ELF-1 (cell line): ENCODE data around the gene ERBB2.

Experiments used
- DNase-seq: peaks from one replicate; pipeline ENCODE4 v3.0.0-alpha.2; 2016; ENCODE audit warnings: low read depth, low spot score

ERBB2 gene

DNA sequence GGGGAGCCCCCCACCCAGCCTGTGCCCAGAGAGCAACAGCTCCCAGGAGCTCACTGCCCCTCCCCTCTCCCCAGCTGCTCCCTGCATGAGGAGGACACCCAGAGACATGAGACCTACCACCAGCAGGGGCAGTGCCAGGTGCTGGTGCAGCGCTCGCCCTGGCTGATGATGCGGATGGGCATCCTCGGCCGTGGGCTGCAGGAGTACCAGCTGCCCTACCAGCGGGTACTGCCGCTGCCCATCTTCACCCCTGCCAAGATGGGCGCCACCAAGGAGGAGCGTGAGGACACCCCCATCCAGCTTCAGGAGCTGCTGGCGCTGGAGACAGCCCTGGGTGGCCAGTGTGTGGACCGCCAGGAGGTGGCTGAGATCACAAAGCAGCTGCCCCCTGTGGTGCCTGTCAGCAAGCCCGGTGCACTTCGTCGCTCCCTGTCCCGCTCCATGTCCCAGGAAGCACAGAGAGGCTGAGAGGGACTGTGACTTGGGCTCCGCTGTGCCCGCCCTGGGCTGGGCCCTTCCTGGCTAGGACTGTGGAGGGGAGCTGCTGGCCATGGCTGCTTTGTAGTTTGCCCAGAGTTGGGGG, 34.1 kb upstream of the ERBB2 start:
- no peak for DNase-seq

DNA sequence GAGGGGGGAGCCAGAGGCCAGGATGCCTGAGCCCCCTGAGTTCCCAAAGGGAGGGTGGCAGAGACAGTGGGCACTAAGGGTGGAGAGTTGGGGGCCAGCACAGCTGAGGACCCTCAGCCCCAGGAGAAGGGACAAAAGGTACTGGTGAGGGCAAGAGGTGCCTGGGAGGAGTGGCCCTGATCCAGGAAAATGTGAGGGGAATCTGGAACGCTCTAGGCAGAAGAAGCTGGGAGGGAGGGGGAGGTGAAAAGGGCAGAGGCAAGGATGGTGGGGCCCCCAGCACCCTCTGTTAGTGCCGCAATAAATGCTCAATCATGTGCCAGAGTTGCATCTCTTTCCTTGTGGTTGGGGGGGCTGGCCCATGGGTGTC, 33.6 kb upstream of the ERBB2 start:
- DNase-seq = no peak

DNA sequence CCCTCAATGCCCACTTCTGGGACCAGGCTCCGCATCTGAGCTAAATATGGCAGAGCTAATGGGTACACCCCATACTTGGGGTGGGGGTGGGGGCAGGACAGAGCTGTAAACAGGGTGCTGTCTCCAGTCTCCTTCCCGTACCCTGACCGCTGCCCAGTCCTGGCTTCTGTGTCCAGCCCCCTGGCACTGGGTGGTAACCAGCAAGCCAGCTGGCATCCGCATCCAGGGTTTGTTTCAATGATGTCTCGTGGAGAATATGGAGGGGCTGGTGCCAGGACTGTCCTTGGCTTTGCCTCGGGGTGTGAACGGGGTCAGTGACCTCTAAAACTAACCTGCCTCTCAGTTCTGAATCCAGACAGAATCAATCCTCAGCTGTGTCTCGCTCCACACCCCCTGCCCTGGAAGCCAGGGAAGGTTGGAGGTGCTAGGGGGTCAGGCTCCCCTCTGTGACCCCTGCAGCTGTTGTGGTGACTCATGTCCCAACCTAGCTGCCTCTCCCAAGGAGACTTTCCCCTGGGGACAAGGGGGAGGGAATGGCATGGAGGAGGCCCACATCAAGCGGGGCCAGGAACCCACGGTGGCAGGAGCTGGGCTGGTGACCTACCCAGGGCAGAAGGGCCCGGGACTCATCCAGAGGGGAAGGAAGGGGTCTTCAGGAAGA, 33.1 kb upstream of the ERBB2 start:
- no peak for DNase-seq

DNA sequence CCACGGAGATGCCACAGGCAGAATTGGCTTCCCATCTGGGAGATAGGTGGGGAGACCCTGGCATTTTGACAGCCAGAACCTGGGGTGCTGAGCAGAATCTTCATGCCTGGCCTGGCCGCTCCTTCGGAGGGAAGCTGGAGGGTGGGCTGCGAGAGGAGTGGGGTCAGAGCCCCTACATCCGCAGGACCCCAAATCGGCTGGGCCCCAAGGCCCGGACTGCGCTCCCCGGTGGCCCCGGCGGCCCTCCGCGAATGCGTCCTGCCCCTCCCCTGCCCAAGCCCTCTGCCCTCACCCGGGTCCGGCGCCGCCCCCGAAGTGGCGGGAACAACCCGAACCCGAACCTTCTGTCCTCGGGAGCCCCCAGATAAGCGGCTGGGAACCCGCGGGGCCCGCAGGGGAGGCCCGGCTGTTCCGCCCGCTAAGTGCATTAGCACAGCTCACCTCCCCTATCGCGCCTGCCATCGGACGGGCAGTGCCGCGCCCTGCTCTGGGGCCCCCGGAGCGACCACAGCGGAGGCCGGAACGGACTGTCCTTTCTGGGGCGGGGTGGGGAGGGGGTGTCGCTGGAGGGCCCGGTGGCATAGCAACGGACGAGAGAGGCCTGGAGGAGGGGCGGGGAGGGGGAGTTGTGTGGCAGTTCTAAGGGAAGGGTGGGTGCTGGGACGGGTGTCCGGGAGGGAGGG, 32.5 kb upstream of the ERBB2 start:
- no peak for DNase-seq

DNA sequence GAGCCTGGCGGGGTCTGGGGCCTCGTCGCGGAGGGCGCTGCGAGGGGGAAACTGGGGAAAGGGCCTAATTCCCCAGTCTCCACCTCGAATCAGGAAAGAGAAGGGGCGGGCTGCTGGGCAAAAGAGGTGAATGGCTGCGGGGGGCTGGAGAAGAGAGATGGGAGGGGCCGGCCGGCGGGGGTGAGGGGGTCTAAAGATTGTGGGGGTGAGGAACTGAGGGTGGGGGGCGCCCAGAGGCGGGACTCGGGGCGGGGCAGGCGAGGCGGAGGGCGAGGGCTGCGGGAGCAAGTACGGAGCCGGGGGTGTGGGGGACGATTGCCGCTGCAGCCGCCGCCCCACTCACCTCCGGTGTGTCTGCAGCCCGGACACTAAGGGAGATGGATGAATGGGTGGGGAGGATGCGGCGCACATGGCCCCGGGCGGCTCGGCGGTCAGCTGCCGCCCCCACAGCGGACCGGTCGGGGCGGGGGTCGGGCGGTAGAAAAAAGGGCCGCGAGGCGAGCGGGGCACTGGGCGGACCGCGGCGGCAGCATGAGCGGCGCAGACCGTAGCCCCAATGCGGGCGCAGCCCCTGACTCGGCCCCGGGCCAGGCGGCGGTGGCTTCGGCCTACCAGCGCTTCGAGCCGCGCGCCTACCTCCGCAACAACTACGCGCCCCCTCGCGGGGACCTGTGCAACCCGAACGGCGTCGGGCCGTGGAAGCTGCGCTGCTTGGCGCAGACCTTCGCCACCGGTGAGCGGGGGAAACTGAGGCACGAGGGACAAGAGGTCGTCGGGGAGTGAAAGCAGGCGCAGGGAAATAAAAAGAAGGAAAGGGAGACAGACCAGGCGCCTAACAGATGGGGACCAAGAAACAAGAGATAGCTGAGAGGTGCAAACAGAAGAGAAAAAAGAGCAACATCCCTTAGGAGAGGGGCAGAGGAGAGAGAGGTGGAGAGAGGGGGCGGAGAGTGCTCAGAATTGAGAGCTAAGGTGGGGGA, 31.6 kb upstream of the ERBB2 start, which contains the start of gene PNMT:
Gene PNMT (plus strand): TSS at position 509 of the 980 bp plus-strand sequence. CDS start 23 bp downstream, at position 532.
- peak; percentile 79 for DNase-seq

DNA sequence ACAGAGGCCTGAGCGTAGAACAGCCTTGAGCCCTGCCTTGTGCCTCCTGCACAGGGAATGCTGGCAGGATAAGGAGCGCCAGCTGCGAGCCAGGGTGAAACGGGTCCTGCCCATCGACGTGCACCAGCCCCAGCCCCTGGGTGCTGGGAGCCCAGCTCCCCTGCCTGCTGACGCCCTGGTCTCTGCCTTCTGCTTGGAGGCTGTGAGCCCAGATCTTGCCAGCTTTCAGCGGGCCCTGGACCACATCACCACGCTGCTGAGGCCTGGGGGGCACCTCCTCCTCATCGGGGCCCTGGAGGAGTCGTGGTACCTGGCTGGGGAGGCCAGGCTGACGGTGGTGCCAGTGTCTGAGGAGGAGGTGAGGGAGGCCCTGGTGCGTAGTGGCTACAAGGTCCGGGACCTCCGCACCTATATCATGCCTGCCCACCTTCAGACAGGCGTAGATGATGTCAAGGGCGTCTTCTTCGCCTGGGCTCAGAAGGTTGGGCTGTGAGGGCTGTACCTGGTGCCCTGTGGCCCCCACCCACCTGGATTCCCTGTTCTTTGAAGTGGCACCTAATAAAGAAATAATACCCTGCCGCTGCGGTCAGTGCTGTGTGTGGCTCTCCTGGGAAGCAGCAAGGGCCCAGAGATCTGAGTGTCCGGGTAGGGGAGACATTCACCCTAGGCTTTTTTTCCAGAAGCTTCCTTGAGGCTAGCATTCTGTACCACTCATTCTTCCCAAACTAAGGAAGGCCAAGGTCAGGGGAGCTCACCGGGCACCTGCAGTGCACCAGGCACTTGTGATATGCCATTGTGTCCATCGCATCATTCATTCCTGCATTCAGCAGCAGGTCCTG, 29.7 kb upstream of the ERBB2 start:
- DNase-seq = no peak

DNA sequence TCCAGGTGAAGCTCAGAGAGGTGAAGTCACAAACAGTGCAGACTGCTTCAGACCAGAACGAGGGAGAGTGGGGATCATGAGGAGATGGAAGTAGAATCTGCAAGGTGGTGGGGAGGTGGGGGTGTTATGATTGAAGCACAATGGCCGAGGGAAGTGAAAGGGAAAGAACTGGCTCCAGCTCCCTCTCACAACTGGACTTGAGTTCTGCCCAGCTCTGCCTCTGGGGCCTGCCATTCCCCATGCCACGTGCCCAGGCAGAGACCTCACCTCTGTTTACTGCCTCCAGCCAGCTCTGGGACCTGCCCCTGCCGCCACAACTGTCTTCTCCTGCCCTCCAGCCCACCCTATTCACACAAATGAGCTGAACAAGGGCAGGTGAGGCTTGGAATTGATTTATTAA, 29.1 kb upstream of the ERBB2 start:
- DNase-seq = no peak

DNA sequence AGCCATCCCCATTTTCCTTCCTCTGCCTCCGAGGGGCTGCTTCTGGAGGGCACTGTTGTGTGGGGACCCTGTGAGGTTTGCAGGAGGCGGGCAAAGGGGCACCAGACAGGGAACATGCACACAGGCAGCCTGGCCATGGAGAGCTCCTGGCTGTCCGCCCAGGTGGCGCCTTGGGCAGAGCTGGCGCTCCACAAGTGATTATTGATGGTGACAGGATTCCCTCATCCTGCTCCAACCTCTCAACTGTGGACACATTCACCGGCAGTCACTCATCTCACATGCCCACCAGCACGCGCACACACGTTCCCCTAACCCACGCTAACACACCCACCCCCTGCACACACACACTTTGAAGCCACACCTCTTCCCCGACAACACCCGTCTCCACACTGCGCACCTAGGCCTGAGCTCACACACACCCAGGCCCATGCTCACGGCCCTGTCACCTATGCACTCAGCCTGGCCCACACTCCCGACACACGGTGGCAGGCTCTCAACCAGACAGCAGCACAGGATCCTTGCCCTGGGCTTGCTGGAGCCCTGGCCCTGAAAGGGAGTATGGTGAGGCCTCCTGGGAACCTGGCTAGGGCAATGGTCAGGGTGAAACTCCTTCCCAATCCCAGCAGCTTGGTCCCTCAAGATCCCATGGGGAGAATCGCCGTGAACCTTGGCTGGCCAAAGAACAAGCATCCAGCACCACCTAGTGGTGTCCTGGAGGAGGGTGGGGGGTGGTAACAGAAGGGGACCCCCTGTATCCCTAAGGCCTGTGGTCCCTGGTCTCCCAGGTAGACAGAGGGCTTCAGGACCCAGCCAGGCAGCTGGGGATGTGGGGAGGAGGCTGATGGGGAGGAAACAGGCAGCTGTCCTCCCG, 28.0 kb upstream of the ERBB2 start:
- DNase-seq = no peak

DNA sequence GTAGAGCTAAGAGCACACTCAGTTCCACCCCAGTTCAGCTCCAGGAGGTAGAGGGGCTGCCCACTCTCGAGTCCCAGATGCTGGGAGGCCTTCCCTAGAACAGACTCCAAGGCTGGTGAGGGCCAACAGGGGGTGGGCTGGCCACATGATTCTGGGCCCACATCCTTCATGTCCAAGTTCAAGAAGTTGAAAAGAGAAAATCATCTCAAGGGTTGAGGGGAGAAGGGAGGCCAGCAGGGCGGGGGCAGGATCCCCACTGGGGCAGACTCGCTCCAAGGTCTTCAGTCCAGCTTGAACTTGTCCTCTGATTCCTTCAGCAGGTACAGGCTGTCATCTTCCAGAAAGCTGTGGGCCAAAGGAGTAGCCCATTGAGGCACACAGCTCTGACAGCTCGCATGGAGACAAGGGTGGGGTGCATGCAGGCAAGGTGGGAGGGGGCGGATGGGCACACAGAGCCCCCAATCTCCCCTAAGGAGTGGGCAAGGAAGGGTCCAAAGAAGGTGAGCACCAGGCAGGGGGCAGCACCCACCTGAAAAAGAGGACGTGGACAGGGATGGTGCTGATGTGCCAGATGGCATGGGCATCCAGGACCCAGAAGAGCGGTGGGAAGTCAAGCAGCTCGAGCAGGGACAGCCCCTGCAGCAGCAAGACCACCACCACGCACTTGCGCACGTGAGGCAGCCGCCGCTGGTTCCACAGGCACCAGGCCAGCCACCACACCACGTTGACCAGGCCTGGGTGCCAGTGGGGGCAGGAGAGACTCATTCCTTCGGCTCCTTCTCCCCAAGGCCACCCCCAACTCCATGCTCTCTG, 27.1 kb upstream of the ERBB2 start:
- no peak for DNase-seq

DNA sequence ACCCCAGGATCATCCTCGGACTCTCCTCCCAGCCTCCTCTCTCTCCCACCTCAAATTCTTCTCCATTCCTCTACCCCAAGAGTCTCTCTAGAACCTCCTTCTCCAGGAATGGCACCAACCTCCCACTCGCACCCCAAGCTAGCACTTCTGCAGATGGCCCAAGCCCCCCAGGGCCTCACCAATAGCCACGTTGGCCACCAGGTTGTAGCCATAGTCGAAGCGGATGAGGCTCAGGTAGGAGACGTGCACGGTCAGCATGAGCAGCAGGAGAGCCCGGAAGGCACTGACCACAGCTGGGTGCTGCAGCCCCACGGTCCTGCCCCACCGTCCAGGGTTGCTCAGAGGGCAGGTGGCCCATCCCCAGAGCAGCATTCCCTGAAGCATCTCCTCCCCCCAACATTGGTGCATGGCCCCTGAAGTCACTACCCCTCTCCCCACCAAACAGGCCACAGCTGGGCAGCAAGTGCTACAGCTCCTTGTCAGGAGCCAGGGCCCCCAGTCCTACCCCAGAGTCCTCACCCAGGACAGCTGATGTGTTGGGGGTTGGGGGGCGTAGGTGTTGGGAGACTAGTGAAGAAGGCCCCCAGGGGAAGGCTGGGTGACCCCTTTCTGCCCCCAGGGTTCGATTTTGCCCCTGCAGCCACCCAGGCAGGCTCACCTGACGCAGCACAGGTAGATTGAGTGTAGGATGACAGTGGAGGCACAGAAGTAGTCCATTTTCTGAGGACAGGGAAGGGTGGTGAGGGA, 26.4 kb upstream of the ERBB2 start:
- DNase-seq = no peak

DNA sequence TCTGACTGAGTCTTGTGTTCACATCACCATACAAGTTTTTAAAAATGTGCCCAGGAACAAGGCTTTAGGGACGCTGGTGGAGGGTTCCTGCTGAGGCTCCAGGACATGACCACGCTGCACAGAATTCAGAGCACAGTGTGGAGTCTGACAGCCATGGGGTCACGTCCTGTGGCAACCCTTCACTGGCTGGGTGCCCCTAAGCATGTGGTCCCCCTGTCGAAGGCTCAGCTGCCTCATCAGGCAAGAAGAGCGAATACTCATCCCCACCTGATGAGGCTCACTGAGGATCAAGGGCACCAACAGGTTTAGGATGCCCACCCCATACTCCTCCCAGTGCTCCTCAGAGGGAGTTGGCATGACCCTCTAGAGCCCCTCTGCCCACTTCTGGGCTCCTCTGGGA, 25.7 kb upstream of the ERBB2 start:
- DNase-seq = no peak

DNA sequence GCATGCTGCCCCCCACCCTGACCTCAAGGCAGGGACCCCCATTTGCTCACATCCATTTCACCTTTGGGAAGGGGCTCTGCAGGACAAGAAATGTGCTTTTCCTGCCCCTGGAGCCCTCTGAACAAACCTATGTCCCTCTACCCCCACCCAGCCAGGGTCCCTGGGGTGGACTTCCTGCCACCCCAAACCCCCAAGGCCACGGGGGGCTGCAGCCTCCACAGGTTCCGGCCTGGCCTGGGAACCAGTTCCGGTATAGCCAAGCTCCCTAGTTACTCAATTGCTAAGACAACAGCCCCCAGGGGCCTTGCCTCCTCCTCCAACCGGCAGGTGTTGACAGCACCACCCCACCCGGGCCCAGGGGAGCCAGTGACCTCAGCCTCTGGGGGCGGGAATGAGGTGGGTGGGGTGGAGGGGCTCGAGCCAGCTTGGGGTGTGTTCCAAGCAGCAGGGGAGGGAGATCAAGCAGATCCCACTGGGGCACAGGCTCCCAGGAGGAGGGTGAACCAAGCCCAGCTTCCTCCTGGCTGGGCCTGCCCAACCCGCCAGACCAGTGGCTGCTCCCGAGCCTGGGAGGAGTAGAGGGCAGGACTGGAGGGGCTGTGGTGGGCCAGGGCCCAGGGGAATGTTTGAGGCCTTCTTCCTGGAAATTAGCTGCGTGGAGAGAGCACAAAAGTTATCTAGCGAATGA, 25.0 kb upstream of the ERBB2 start:
- DNase-seq = peak; percentile 69

DNA sequence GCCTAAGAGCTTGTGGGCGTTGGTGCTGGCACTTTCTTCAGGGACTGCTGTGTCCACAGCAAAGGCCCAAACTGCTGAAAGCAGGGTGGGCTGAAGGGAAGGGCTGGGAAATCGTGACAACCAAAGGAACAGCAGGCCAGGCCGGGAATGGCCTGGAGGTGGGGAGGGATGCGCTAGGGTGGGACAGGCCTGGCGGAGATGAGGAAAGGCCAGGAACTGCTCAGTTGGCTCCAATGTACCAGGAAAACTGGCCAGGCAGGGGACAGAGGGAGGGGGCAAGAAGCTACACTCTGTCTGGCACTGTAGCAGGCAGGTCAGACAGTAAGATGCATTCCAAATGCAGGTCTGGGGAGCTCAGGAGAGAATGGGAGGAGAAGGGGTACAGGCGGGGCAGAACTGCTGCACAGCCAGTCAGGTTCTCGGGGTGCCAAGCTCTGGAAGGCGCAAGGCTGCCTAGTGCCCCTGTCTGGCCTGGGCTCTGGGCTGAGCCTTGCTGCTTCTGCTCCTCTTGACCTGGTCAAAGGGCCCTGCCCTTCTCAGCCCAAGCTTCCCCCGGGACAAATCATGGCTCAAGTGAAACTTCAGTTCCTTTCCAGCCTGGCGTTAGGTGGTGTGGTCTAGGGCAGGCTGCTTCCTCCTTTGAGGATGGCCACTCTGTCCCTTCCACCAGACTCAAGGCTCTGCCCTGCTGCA, 24.3 kb upstream of the ERBB2 start:
- DNase-seq = no peak

DNA sequence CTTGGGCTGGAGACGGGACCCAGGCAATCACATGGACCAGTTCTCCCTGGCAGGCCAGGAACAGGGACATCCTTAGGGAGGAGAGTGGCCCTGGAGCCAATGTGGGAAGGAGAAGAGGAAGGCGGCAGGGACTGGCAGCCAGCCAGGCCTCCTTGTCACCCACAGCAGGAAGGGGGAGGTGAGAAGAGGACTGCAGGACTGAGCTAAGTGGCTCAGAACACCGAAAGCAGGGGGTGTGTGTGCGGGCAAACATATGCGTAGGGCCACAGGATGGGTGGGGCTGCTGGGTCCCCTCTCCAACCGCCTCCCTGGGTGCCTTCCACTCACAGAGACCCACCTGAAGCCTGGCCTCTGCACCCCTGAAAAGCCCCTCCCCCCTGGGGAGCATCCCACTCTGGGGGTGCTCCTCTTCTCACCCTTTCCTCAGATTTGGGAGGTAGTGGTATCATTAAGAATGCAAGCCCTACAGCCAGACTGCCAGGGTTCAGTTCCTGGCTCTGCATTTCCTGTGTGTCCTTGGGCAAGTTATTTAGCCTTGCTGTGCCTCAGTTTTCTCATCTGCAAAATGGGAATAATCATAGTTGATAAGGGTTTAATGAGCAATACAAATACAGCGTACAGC, 23.6 kb upstream of the ERBB2 start:
- DNase-seq = no peak

DNA sequence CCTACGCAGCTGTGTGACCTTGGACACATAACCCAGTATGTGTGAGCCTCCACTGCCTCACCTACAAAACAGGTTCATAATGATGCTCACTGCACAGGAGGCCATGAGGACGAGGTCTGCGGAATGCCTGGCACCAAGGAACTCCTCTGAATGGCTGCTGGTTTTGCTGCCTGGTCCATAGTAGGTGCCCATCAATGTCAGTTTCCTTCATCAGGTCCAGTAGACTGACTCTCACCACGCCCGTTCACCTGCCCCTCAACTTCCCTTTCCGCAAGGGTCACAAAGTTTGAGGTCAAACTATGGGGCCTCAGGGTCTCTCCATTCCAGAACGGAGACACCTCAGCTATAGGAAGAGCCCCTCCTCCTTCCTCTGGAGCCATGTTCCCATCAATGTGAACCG, 22.8 kb upstream of the ERBB2 start:
- DNase-seq = no peak

DNA sequence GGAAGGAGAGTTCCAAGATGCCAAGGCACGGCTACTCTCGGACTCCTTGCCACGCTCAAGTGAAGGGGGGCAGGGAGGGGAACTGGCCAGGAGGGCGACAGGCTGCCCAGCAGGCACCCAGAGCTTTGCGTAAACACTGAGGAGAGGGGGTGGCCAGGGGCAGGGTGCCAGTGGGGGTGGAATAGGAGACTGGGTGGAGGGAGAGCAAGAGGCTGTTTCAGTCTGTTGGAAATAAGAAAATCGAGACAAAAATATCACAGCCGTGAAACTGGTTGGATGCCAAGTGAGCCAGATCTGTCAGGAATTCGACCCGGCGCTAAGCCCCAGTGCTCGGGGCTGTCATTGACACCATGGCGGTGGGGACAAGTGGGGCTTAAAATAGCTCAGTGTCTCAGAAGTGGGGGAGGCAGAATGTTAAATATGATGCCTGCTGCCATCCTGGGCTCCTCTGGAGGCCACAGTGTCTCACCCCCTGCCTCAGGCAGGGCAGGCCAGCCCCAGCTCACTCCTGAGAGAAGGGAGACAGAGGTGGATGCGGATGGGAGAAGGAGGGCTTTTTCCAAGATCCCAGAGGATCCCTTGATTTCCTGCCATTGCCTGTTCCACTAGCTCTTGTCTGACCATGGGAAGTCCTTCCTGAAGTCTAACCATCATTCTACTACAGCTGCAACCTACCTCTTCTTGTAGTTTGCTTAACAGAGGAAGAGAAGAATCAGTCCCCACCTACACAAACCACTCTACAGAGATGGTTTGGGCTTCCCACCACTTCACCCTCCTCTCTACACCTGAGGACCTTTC, 22.1 kb upstream of the ERBB2 start:
- no peak for DNase-seq
